ENCODE measurements around the gene NELFE. TPM values are rescaled to one million over a fixed set of nuclear protein-coding genes. Genes with fewer than 3 reads are reported as not detected.

Gene NELFE
- total and polyA plus RNA-seq, 3 donors from 2014 or later, result 181 to 292 (median 219) TPM

DNA sequence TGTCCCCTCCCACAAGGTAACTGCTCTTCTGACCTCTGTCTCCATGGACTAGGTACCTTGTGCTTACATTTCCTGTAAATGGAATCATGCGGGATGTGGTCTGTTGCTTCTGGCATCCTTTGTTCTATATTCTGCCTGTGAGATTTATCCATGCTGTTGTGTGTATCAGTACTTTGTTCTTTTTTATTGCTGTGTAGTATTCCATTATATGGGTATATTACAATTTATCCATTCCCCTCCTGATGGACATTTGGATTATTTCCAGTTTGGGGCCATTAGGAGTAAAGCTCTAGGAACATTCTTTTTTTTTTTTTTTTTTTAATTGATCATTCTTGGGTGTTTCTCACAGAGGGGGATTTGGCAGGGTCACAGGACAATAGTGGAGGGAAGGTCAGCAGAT lies 27.8 kb downstream of the NELFE start:
- H3K36me3 ChIP-seq (ENCODE audit: low read depth, missing control alignments), result no peaks in the 10 kb centered on the region
- no peaks in the 10 kb centered on the region for H3K4me1 ChIP-seq
- no peak for TF ChIP-seq POLR2A (IDR thresholded peaks at IDR 0.05)
- TF ChIP-seq, protein P1, sequence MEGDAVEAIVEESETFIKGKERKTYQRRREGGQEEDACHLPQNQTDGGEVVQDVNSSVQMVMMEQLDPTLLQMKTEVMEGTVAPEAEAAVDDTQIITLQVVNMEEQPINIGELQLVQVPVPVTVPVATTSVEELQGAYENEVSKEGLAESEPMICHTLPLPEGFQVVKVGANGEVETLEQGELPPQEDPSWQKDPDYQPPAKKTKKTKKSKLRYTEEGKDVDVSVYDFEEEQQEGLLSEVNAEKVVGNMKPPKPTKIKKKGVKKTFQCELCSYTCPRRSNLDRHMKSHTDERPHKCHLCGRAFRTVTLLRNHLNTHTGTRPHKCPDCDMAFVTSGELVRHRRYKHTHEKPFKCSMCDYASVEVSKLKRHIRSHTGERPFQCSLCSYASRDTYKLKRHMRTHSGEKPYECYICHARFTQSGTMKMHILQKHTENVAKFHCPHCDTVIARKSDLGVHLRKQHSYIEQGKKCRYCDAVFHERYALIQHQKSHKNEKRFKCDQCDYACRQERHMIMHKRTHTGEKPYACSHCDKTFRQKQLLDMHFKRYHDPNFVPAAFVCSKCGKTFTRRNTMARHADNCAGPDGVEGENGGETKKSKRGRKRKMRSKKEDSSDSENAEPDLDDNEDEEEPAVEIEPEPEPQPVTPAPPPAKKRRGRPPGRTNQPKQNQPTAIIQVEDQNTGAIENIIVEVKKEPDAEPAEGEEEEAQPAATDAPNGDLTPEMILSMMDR (IDR thresholded peaks at IDR 0.05), result no peak
- no peaks in the 10 kb centered on the region for H3K27me3 ChIP-seq
- H3K27ac ChIP-seq, result no peak overlapping the region
- no peaks in the 10 kb centered on the region for H3K9me3 ChIP-seq
- 97 to 100% methylated on average over 1 of the region's 1 CpG for WGBS, 2 donors
- intact Hi-C loops (cut with DNase I; ENCODE audit: low total_unique reads), result no loop called here
- no peak overlapping the region for H3K4me3 ChIP-seq
- no peak for DNase-seq

DNA sequence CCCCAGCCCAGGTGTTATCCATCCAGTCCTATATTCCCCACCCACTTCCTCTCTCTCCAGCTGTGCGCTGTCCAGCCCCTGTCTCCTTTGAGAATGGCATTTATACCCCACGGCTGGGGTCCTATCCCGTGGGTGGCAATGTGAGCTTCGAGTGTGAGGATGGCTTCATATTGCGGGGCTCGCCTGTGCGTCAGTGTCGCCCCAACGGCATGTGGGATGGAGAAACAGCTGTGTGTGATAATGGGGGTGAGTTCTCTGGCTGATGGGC lies 30.2 kb downstream of the NELFE start:
- WGBS, 2 donors, result 86 to 88% methylated on average over 9 of the region's 9 CpGs
- H3K27me3 ChIP-seq, result no peaks in the 10 kb centered on the region
- TF ChIP-seq, protein P1 (IDR thresholded peaks at IDR 0.05), result no peak
- no peak for TF ChIP-seq POLR2A (IDR thresholded peaks at IDR 0.05)
- H3K4me3 ChIP-seq, result no peak overlapping the region
- intact Hi-C loops (cut with DNase I; ENCODE audit: low total_unique reads), result no loop called here
- no peaks in the 10 kb centered on the region for H3K9me3 ChIP-seq
- DNase-seq, result no peak
- no peak overlapping the region for H3K27ac ChIP-seq
- H3K36me3 ChIP-seq (ENCODE audit: low read depth, missing control alignments), result no peaks in the 10 kb centered on the region
- no peaks in the 10 kb centered on the region for H3K4me1 ChIP-seq

DNA sequence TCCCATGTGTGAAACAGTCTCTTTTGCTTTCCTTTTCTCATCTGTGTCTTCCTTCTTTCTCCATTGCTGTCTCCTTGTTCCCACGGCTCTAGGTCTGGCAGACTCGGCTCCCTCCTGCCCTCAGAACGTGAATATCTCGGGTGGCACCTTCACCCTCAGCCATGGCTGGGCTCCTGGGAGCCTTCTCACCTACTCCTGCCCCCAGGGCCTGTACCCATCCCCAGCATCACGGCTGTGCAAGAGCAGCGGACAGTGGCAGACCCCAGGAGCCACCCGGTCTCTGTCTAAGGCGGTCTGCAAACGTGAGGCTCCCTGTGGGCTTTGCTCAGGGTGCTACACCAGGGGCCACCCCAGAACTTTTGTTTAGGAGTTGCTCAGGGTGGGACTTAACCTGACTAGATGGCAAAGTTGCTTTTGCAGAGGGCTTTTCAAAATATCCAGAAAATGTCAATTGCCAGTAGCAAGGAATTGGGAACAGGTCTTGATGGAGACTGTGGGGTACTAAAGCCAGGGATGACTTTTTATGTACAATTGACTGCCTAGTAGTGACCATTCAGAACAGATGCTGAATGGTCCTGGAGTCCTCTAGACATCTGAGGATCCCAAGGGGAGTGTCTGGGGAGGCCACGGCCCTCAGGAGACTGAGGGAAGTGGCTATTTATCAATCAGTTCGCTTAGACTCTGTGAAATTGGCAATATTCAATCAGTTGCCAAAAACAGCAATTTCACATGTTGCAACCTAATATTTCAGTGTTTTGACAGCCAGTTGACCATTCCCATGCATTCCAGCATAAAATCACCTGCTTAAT lies 30.7 kb downstream of the NELFE start:
- DNase-seq, result no peak
- WGBS, 2 donors, result 74 to 79% methylated on average over 9 to 11 of the region's 11 CpGs
- Histone ChIP-seq H3K4me3 (no peak overlapping the region), H3K9me3 (no peaks in the 10 kb centered on the region), H3K36me3 (ENCODE audit: low read depth, missing control alignments) (no peaks in the 10 kb centered on the region), H3K27ac (no peak overlapping the region), H3K4me1 (no peaks in the 10 kb centered on the region), H3K27me3 (no peaks in the 10 kb centered on the region)
- TF ChIP-seq, protein P1 (IDR thresholded peaks at IDR 0.05), result no peak
- TF ChIP-seq POLR2A (IDR thresholded peaks at IDR 0.05), result no peak
- intact Hi-C loops (cut with DNase I; ENCODE audit: low total_unique reads), result no loop called here

- H3K27ac ChIP-seq, result no peak within 1 kb of the TSS
- intact Hi-C loops (cut with DNase I; ENCODE audit: low total_unique reads), result no loop called here
- TF ChIP-seq, protein P1 (IDR thresholded peaks at IDR 0.05), result no peak
- no peak for TF ChIP-seq POLR2A (IDR thresholded peaks at IDR 0.05)
- DNase-seq, result no peak
- no peaks in the 10 kb centered on the region for H3K36me3 ChIP-seq (ENCODE audit: low read depth, missing control alignments)
- no peaks in the 10 kb centered on the region for H3K9me3 ChIP-seq
- no peaks in the 10 kb centered on the region for H3K4me1 ChIP-seq
- no peaks in the 10 kb centered on the region for H3K27me3 ChIP-seq
- H3K4me3 ChIP-seq, result no peak within 1 kb of the TSS
- 57 to 70% methylated on average over 11 of the region's 11 CpGs for WGBS, 2 donors
Observed at GRCh38 chr6:31927242-31927862, 31.4 kb downstream of the NELFE start, which contains the start of gene C2. C2 (plus strand) TSS chr6:31927717; CDS start chr6:31927753, 36 bp downstream.
